Kasumi-1 (cell line): ENCODE measurements around the gene PKNOX2.

Experiments used
- DNase-seq, 2 experiments: peaks; one replicate each; lab custom pipeline; 2025; lab: John Stamatoyannopoulos, UW

PKNOX2 gene

GRCh38 chr11:125338886-125339811, 174.6 kb downstream of the PKNOX2 start:
- DNase-seq: no peak

- DNase-seq: no peak
These were observed 177.1 kb downstream of the PKNOX2 start for GRCh38 chr11:125341676-125342075.

GRCh38 chr11:125342281-125342930, 177.9 kb downstream of the PKNOX2 start:
- no peak for DNase-seq

GRCh38 chr11:125343086-125343717, 178.7 kb downstream of the PKNOX2 start:
- no peak for DNase-seq

- no peak for DNase-seq
These were observed 179.2 kb downstream of the PKNOX2 start for GRCh38 chr11:125343718-125344131.

GRCh38 chr11:125344846-125345420, 180.4 kb downstream of the PKNOX2 start:
- no peak for DNase-seq

- peak; percentile 36 to 57 for DNase-seq
These were observed 181.0 kb downstream of the PKNOX2 start for GRCh38 chr11:125345421-125346178.

- no peak for DNase-seq
These were observed 181.6 kb downstream of the PKNOX2 start for GRCh38 chr11:125346179-125346530.

GRCh38 chr11:125346565-125347260, 182.2 kb downstream of the PKNOX2 start:
- DNase-seq: no peak

- DNase-seq: no peak
These were observed 182.7 kb downstream of the PKNOX2 start for GRCh38 chr11:125347261-125347585.

GRCh38 chr11:125348141-125348651, 183.6 kb downstream of the PKNOX2 start:
- no peak for DNase-seq

GRCh38 chr11:125348674-125349309, 184.2 kb downstream of the PKNOX2 start:
- DNase-seq: peak; percentile 25 to 34

- no peak for DNase-seq
These were observed 185.9 kb downstream of the PKNOX2 start for GRCh38 chr11:125350206-125351032.

GRCh38 chr11:125351033-125351867, 186.7 kb downstream of the PKNOX2 start:
- no peak for DNase-seq

- DNase-seq: no peak
These were observed 187.3 kb downstream of the PKNOX2 start for GRCh38 chr11:125351868-125352250.

GRCh38 chr11:125356797-125357196, 192.2 kb downstream of the PKNOX2 start:
- no peak for DNase-seq

- no peak for DNase-seq
These were observed 193.0 kb downstream of the PKNOX2 start for GRCh38 chr11:125357551-125357950.

- DNase-seq: no peak
These were observed 193.8 kb downstream of the PKNOX2 start for GRCh38 chr11:125358254-125358840.
